GM10248 (cell line): ENCODE results near the gene TPSAB1.
"Not testable (repeated sequence)": the region's sequence is repeated elsewhere in the genome, so short reads cannot be mapped to it uniquely, and the experiment has no call there.

Experiments
- CTCF ChIA-PET: fragments of 300-600 bp; sonication (Branson Sonifier 250); formaldehyde crosslinking; extraction: SDS; loops from one replicate; lab custom pipeline; 2021; ENCODE audit warnings: antibody characterized with exemption; lab: Yijun Ruan, JAX
- POLR2A ChIA-PET: fragments of 350-650 bp; sonication (Branson Sonifier 250); formaldehyde crosslinking; extraction: SDS; loops from one replicate; lab custom pipeline; 2020; ENCODE audit warnings: antibody characterized with exemption; lab: Yijun Ruan, JAX
- DNase-seq: peaks from one replicate; pipeline ENCODE4 v3.0.0; 2012; ENCODE audit errors: extremely low spot score
- CTCF ChIP-seq: IDR thresholded peaks from 2 replicates; pipeline ENCODE4 v1.5.1; 2012; ENCODE audit warnings: mild to moderate bottlenecking, low read depth; ENCODE audit errors: extremely low read depth, missing control alignments, control extremely low read depth

Gene TPSAB1

GRCh38 chr16:1264345-1265089 lies 24.0 kb downstream of the TPSAB1 start:
- no peak for DNase-seq
- POLR2A ChIA-PET: no interaction called here
- CTCF ChIA-PET: no interaction called here
- TF ChIP-seq CTCF: no peak

- no peak for DNase-seq
- no peak for TF ChIP-seq CTCF
- POLR2A ChIA-PET: no interaction called here
- CTCF ChIA-PET: no interaction called here
These were observed 24.7 kb downstream of the TPSAB1 start for GRCh38 chr16:1265090-1265630.

GRCh38 chr16:1265826-1266225 lies 25.3 kb downstream of the TPSAB1 start:
- no peak for DNase-seq
- no peak for TF ChIP-seq CTCF
- ChIA-PET POLR2A (no interaction called here), CTCF (no interaction called here)

- DNase-seq, CTCF ChIA-PET, POLR2A ChIA-PET: not testable (repeated sequence)
These were observed 28.9 kb downstream of the TPSAB1 start for GRCh38 chr16:1269418-1269817.

GRCh38 chr16:1271380-1271723 lies 30.8 kb downstream of the TPSAB1 start:
- no peak for DNase-seq
- CTCF ChIA-PET: no interaction called here
- POLR2A ChIA-PET: no interaction called here
- TF ChIP-seq CTCF: no peak

- CTCF ChIA-PET, POLR2A ChIA-PET, DNase-seq: not testable (repeated sequence)
These were observed 31.4 kb downstream of the TPSAB1 start for GRCh38 chr16:1271724-1272413.

- DNase-seq: no peak
- ChIA-PET CTCF (no interaction called here), POLR2A (no interaction called here)
- no peak for TF ChIP-seq CTCF
These were observed 32.1 kb downstream of the TPSAB1 start for GRCh38 chr16:1272453-1273198.
